ENCODE measurements around the gene ZNF133. TPM values are rescaled to one million over a fixed set of nuclear protein-coding genes. Genes with fewer than 3 reads are reported as not detected.

ZNF133 gene
- total and polyA plus RNA-seq, 10 donors = 8.7 to 16.9 (median 13.7) TPM

DNA sequence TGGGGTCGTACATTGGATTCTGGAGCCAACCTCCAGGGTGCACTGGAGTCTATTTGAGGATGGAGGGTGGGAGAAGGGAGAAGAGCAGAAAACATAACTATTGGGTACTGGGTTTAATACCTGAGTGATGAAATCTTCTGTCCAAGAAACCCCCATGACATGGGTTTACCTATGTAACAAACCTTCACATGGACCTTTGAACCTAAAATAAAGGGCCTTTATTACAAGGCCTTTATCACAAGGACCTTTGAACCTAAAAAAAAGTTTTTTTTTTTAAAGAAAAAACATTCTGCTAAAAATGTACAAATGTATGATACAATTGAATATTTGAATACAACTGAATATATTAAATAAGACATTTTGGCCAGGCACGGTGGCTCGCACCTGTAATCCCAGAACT lies 38.1 kb upstream of the ZNF133 start:
- Histone ChIP-seq H3K4me3 (no peak overlapping the region), H3K4me1 (no peaks in the 10 kb centered on the region), H3K27me3 (replicated peaks in 1 of 7) (peaks cover 0 to 6% (median 0%) of the 10 kb centered on the region in 7 donors), H3K9me3 (no peaks in the 10 kb centered on the region), H3K27ac (no peak overlapping the region), H3K36me3 (no peaks in the 10 kb centered on the region)
- no peak for DNase-seq
- 86 to 97% (median 93%) methylated on average over 3 of the region's 3 CpGs for WGBS, 5 donors
- intact Hi-C loops (cut with DNase I; ENCODE audit: low total_unique reads) = no loop called here
- TF ChIP-seq, protein P1, sequence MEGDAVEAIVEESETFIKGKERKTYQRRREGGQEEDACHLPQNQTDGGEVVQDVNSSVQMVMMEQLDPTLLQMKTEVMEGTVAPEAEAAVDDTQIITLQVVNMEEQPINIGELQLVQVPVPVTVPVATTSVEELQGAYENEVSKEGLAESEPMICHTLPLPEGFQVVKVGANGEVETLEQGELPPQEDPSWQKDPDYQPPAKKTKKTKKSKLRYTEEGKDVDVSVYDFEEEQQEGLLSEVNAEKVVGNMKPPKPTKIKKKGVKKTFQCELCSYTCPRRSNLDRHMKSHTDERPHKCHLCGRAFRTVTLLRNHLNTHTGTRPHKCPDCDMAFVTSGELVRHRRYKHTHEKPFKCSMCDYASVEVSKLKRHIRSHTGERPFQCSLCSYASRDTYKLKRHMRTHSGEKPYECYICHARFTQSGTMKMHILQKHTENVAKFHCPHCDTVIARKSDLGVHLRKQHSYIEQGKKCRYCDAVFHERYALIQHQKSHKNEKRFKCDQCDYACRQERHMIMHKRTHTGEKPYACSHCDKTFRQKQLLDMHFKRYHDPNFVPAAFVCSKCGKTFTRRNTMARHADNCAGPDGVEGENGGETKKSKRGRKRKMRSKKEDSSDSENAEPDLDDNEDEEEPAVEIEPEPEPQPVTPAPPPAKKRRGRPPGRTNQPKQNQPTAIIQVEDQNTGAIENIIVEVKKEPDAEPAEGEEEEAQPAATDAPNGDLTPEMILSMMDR (IDR thresholded peaks at IDR 0.05 in 8 of 11, conservative IDR thresholded peaks at IDR 0.05 in 3 of 11) = no peak
- no peak for TF ChIP-seq POLR2A (IDR thresholded peaks at IDR 0.05)
- TF ChIP-seq POLR2AphosphoS5 (IDR thresholded peaks at IDR 0.05) = no peak

DNA sequence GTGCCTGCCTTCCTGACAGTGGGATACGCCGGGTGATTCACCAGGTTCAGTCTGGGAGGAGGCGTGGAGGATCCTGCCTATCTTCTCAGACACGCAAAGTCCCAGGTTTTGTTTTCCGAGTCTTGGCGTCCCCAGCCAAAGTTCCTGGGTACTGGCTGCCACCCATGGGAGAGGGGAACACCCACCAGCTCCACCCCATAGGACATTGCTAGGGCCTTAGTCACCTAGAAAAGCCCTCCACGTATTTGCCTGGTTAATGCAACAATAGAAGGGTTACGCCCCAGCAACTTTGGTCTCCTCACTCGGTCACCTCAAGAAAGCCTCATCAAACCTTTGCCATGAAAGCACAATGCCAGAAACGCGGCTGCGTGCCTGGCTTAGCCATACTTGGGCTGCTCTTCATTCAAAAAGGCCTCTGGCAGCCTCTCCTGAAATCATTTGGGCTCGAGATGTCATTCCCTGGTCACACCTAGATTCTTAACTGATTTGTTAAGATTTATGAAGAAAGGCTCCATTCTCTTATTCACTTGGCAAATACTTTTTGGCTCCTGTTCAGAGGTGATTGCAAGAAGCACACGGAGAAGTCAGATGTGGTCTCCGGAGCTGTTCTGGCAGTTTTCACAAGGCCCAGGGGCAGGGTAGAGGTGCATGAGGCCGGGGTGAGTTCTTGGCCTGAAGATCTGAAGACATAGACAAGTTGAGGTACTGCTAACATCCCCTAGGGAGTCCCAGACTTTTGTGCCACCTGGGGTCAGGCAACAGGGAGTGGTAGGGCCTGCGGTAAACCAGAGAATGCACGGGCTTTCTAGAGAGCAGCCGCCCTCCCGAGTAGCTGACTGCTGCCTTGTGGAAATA lies 35.5 kb upstream of the ZNF133 start:
- H3K4me1 ChIP-seq = no peaks in the 10 kb centered on the region
- H3K4me3 ChIP-seq = no peak overlapping the region
- TF ChIP-seq POLR2AphosphoS5 (IDR thresholded peaks at IDR 0.05) (no peak), POLR2A (IDR thresholded peaks at IDR 0.05) (no peak)
- TF ChIP-seq, protein P1 (IDR thresholded peaks at IDR 0.05 in 8 of 11, conservative IDR thresholded peaks at IDR 0.05 in 3 of 11) = no peak
- H3K9me3 ChIP-seq = no peaks in the 10 kb centered on the region
- no peaks in the 10 kb centered on the region for H3K27me3 ChIP-seq (replicated peaks in 1 of 7)
- no peak for DNase-seq
- H3K36me3 ChIP-seq = no peaks in the 10 kb centered on the region
- intact Hi-C loops (cut with DNase I; ENCODE audit: low total_unique reads) = no loop called here
- no peak overlapping the region for H3K27ac ChIP-seq
- 83 to 89% (median 84%) methylated on average over 20 of the region's 20 CpGs for WGBS, 5 donors

DNA sequence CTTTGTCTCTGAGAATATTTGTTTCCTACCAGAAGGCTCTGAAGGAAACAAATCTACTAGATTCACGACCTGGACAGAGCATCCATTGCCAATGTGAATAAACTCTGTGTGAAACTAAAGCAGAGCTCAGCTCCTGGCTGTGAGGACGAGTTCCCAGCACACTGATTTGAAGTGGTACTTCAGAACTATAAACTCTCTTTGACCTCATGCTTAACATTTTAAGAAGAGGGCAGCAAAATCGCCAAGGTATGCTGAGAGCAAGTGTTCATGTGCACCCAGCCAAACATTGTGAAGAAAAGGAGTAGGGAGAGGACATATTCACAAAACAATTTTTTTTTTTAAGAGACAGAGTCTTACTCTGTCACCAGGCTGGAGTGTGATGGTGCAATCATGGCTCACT lies 33.7 kb upstream of the ZNF133 start:
- H3K4me1 ChIP-seq = no peaks in the 10 kb centered on the region
- intact Hi-C loops (cut with DNase I; ENCODE audit: low total_unique reads) = no loop called here
- no peak overlapping the region for H3K4me3 ChIP-seq
- H3K9me3 ChIP-seq = no peaks in the 10 kb centered on the region
- no peak overlapping the region for H3K27ac ChIP-seq
- TF ChIP-seq POLR2AphosphoS5 (IDR thresholded peaks at IDR 0.05) (no peak), POLR2A (IDR thresholded peaks at IDR 0.05) (no peak)
- TF ChIP-seq, protein P1 (IDR thresholded peaks at IDR 0.05 in 8 of 11, conservative IDR thresholded peaks at IDR 0.05 in 3 of 11) = no peak
- WGBS, 5 donors = 52 to 72% (median 58%) methylated on average over 3 of the region's 3 CpGs
- no peaks in the 10 kb centered on the region for H3K27me3 ChIP-seq (replicated peaks in 1 of 7)
- no peaks in the 10 kb centered on the region for H3K36me3 ChIP-seq
- no peak for DNase-seq

DNA sequence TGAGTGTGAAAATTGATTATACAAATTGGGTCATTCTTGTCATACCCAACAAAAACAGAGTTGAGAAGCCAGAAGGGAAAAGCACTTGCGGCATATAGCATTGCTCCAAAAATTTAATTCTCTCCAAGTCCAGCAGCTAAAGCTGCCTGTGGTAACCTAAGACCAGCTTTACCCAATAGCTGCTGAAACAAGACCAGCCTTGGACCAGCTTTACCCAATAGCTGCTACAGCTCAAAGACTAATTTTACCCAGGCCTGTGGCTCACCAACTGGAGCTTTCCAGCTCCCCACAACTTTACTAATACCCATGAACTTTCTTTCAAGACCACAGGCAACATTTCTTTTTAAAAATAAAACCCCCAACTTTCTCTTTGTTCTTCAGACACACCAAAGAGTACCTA lies 32.8 kb upstream of the ZNF133 start:
- no peaks in the 10 kb centered on the region for H3K27me3 ChIP-seq (replicated peaks in 1 of 7)
- intact Hi-C loops (cut with DNase I; ENCODE audit: low total_unique reads) = no loop called here
- no peak overlapping the region for H3K27ac ChIP-seq
- H3K9me3 ChIP-seq = no peaks in the 10 kb centered on the region
- H3K36me3 ChIP-seq = no peaks in the 10 kb centered on the region
- TF ChIP-seq POLR2A (IDR thresholded peaks at IDR 0.05) (no peak), POLR2AphosphoS5 (IDR thresholded peaks at IDR 0.05) (no peak)
- TF ChIP-seq, protein P1 (IDR thresholded peaks at IDR 0.05 in 8 of 11, conservative IDR thresholded peaks at IDR 0.05 in 3 of 11) = no peak
- no peaks in the 10 kb centered on the region for H3K4me1 ChIP-seq
- DNase-seq = no peak
- H3K4me3 ChIP-seq = no peak overlapping the region
- WGBS, 5 donors = 88 to 95% (median 92%) methylated on average over 1 of the region's 1 CpG

All from spleen (tissue), 11 donors.